ENCODE data around the gene IQSEC1. TPM values are rescaled to one million over a fixed set of nuclear protein-coding genes. Genes with fewer than 3 reads are reported as not detected.

Gene IQSEC1
- total RNA-seq, 1 experiment from 2014 or later, result 13.3 TPM

GRCh38 chr3:13081603-13082360 lies 8.6 kb upstream of the IQSEC1 start:
- no peak for TF ChIP-seq CTCF (IDR thresholded peaks at IDR 0.05; ENCODE audit: unreplicated experiment)
- no peak for DNase-seq
- CTCF ChIA-PET, result no interaction called here
- BruUV-seq (replicated peaks), result no TSS peak
- Mint-ChIP-seq H3K9me3 (ENCODE audit: low read depth, unreplicated experiment) (no peaks in the 10 kb centered on the region), H3K4me3 (ENCODE audit: low read depth, unreplicated experiment) (no peak overlapping the region), H3K4me1 (ENCODE audit: low read depth, unreplicated experiment) (no peaks in the 10 kb centered on the region), H3K27ac (ENCODE audit: unreplicated experiment) (no peak overlapping the region), H3K36me3 (ENCODE audit: insufficient read depth, unreplicated experiment) (no peaks in the 10 kb centered on the region), H3K27me3 (ENCODE audit: unreplicated experiment) (peaks cover 77% of the 10 kb centered on the region)
- intact Hi-C loops (cut with micrococcal nuclease; ENCODE audit: unreplicated experiment), result no loop called here

GRCh38 chr3:13080591-13080990 lies 7.4 kb upstream of the IQSEC1 start:
- no peaks in the 10 kb centered on the region for H3K36me3 Mint-ChIP-seq (ENCODE audit: insufficient read depth, unreplicated experiment)
- no peaks in the 10 kb centered on the region for H3K4me1 Mint-ChIP-seq (ENCODE audit: low read depth, unreplicated experiment)
- no TSS peak for BruUV-seq (replicated peaks)
- CTCF ChIA-PET, result no interaction called here
- H3K4me3 Mint-ChIP-seq (ENCODE audit: low read depth, unreplicated experiment), result no peak overlapping the region
- DNase-seq, result no peak
- no peaks in the 10 kb centered on the region for H3K9me3 Mint-ChIP-seq (ENCODE audit: low read depth, unreplicated experiment)
- peaks cover 79% of the 10 kb centered on the region for H3K27me3 Mint-ChIP-seq (ENCODE audit: unreplicated experiment)
- no peak overlapping the region for H3K27ac Mint-ChIP-seq (ENCODE audit: unreplicated experiment)
- intact Hi-C loops (cut with micrococcal nuclease; ENCODE audit: unreplicated experiment), result no loop called here
- no peak for TF ChIP-seq CTCF (IDR thresholded peaks at IDR 0.05; ENCODE audit: unreplicated experiment)

- no TSS peak for BruUV-seq (replicated peaks)
- Mint-ChIP-seq H3K4me1 (ENCODE audit: low read depth, unreplicated experiment) (no peaks in the 10 kb centered on the region), H3K27ac (ENCODE audit: unreplicated experiment) (no peak overlapping the region), H3K27me3 (ENCODE audit: unreplicated experiment) (peaks cover 85% of the 10 kb centered on the region), H3K36me3 (ENCODE audit: insufficient read depth, unreplicated experiment) (no peaks in the 10 kb centered on the region), H3K4me3 (ENCODE audit: low read depth, unreplicated experiment) (no peak overlapping the region), H3K9me3 (ENCODE audit: low read depth, unreplicated experiment) (no peaks in the 10 kb centered on the region)
- DNase-seq, result no peak
- intact Hi-C loops (cut with micrococcal nuclease; ENCODE audit: unreplicated experiment), result no loop called here
- CTCF ChIA-PET, result interaction anchor here (1.4 kb wide), 1 partner anchor 12 kb away, joined by 4 read pairs; no protein-coding TSS in a partner anchor
- TF ChIP-seq CTCF (IDR thresholded peaks at IDR 0.05; ENCODE audit: unreplicated experiment), result no peak
Observed at GRCh38 chr3:13080026-13080425, 6.8 kb upstream of the IQSEC1 start.

- CTCF ChIA-PET, result interaction anchor here (1.4 kb wide), 1 partner anchor 13 kb away, joined by 4 read pairs; no protein-coding TSS in a partner anchor
- Mint-ChIP-seq H3K4me3 (ENCODE audit: low read depth, unreplicated experiment) (no peak overlapping the region), H3K27me3 (ENCODE audit: unreplicated experiment) (peaks cover 90% of the 10 kb centered on the region), H3K36me3 (ENCODE audit: insufficient read depth, unreplicated experiment) (no peaks in the 10 kb centered on the region), H3K9me3 (ENCODE audit: low read depth, unreplicated experiment) (no peaks in the 10 kb centered on the region), H3K27ac (ENCODE audit: unreplicated experiment) (no peak overlapping the region), H3K4me1 (ENCODE audit: low read depth, unreplicated experiment) (no peaks in the 10 kb centered on the region)
- no peak for DNase-seq
- BruUV-seq (replicated peaks), result no TSS peak
- intact Hi-C loops (cut with micrococcal nuclease; ENCODE audit: unreplicated experiment), result no loop called here
- TF ChIP-seq CTCF (IDR thresholded peaks at IDR 0.05; ENCODE audit: unreplicated experiment), result no peak
Observed at GRCh38 chr3:13079510-13079909, 6.3 kb upstream of the IQSEC1 start.
